IMR-90 (cell line): ENCODE measurements around the gene RGPD3. TPM values are rescaled to one million over a fixed set of nuclear protein-coding genes. Genes with fewer than 3 reads are reported as not detected.
"Not testable (repeated sequence)": the region's sequence is repeated elsewhere in the genome, so short reads cannot be mapped to it uniquely, and the experiment has no call there.

Source experiments
- ATAC-seq: fragments of 200-7000 bp; cut with Tn5 transposase; 2 replicates; pipeline ENCODE4 v1.9.1; 2020; ENCODE audit warnings: low read depth, mild to moderate bottlenecking, moderate library complexity
- BruUV-seq: library from RNA; stranded (reverse); fragments of 400-500 nt; replicated peaks from 2 replicates; lab custom pipeline; 2021; lab: Mats Ljungman, UMichigan
- CTCF ChIA-PET: fragments of 300-600 bp; formaldehyde crosslinking; extraction: SDS; loops from one replicate; lab custom pipeline; 2021; ENCODE audit warnings: antibody characterized with exemption; lab: Yijun Ruan, JAX
- POLR2A ChIA-PET: fragments of 300-600 bp; sonication (Branson Sonifier 250); formaldehyde crosslinking; loops from one replicate; lab custom pipeline; 2022; ENCODE audit warnings: antibody characterized with exemption; ENCODE audit not compliant: unreplicated experiment; lab: Charles Lee
- DNase-seq: peaks from one replicate; pipeline ENCODE4 v3.0.0; 2013
- H2AFZ ChIP-seq: replicated peaks from 2 replicates; pipeline ENCODE3; 2013; ENCODE audit warnings: low read length, mild to moderate bottlenecking; ENCODE audit not compliant: poor library complexity
- H2AK5ac ChIP-seq: 2 replicates; pipeline ENCODE4 v1.6.1; 2013; ENCODE audit warnings: low read depth, low read length, inconsistent platforms
- H2AK9ac ChIP-seq: replicated peaks from 2 replicates; pipeline ENCODE3; 2013; ENCODE audit warnings: mild to moderate bottlenecking, low read depth, low read length, moderate library complexity; ENCODE audit not compliant: poor library complexity
- H2BK120ac ChIP-seq: 2 replicates; pipeline ENCODE4 v1.6.1; 2013; ENCODE audit warnings: low read depth, low read length, inconsistent platforms
- H2BK15ac ChIP-seq: 3 replicates; pipeline ENCODE4 v1.6.1; 2013; ENCODE audit warnings: low read depth, low read length, inconsistent platforms
- H2BK20ac ChIP-seq: 2 replicates; pipeline ENCODE4 v1.6.1; 2013; ENCODE audit warnings: low read depth, mild to moderate bottlenecking, inconsistent platforms, low read length, moderate library complexity
- H2BK5ac ChIP-seq: 2 replicates; pipeline ENCODE4 v1.6.1; 2013; ENCODE audit warnings: mild to moderate bottlenecking, low read depth, low read length, inconsistent platforms; ENCODE audit not compliant: poor library complexity, severe bottlenecking
- H3K14ac ChIP-seq: replicated peaks from 2 replicates; pipeline ENCODE4 v1.6.1; 2013; ENCODE audit warnings: low read depth, low read length, inconsistent platforms
- H3K18ac ChIP-seq: 2 replicates; pipeline ENCODE4 v1.6.1; 2013; ENCODE audit warnings: low read depth, low read length, control low read depth
- H3K23ac ChIP-seq: 2 replicates; pipeline ENCODE4 v1.6.1; 2013; ENCODE audit warnings: low read depth, low read length, inconsistent platforms
- H3K27ac ChIP-seq: 2 replicates; pipeline ENCODE4 v1.5.1; 2013; ENCODE audit warnings: mild to moderate bottlenecking, control low read depth, low read length; ENCODE audit not compliant: insufficient read depth
- H3K27me3 ChIP-seq: 2 replicates; pipeline ENCODE4 v1.6.1; 2013; ENCODE audit warnings: low read length; ENCODE audit not compliant: control insufficient read depth, insufficient read depth
- H3K36me3 ChIP-seq: 2 replicates; pipeline ENCODE4 v1.6.1; 2013; ENCODE audit warnings: low read length, mixed read lengths; ENCODE audit not compliant: control insufficient read depth, insufficient read depth
- H3K4ac ChIP-seq: 2 replicates; pipeline ENCODE4 v1.6.1; 2013; ENCODE audit warnings: low read depth, low read length, inconsistent platforms
- H3K4me1 ChIP-seq: 2 replicates; pipeline ENCODE4 v1.6.1; 2013; ENCODE audit warnings: low read length, mixed read lengths; ENCODE audit not compliant: control insufficient read depth, insufficient read depth
- H3K4me2 ChIP-seq: 2 replicates; pipeline ENCODE4 v1.6.1; 2013; ENCODE audit warnings: low read depth, mild to moderate bottlenecking, control low read depth, low read length, moderate library complexity
- H3K4me3 ChIP-seq: 2 replicates; pipeline ENCODE4 v1.5.1; 2013; ENCODE audit warnings: low read depth, mild to moderate bottlenecking, control low read depth, low read length, moderate library complexity; ENCODE audit not compliant: insufficient read depth
- H3K56ac ChIP-seq: 2 replicates; pipeline ENCODE4 v1.6.1; 2013; ENCODE audit warnings: low read length, inconsistent platforms; ENCODE audit not compliant: insufficient read depth; ENCODE audit errors: extremely low read depth
- H3K79me1 ChIP-seq, 2 experiments: 2 replicates each; pipeline ENCODE4 v1.6.1; 2013; ENCODE audit warnings: low read length in 2 of 2, inconsistent platforms in 1 of 2, low read depth in 1 of 2
- H3K9ac ChIP-seq: 2 replicates; pipeline ENCODE4 v1.6.1; 2013; ENCODE audit warnings: low read depth, low read length, control low read depth
- H3K9me1 ChIP-seq: 2 replicates; pipeline ENCODE4 v1.6.1; 2013; ENCODE audit warnings: low read length, inconsistent platforms; ENCODE audit not compliant: insufficient read depth
- H3K9me3 ChIP-seq: 2 replicates; pipeline ENCODE4 v1.6.1; 2013; ENCODE audit warnings: low read length; ENCODE audit not compliant: control insufficient read depth, insufficient read depth
- H4K20me1 ChIP-seq: 2 replicates; pipeline ENCODE4 v1.6.1; 2013; ENCODE audit warnings: low read length, inconsistent platforms; ENCODE audit not compliant: insufficient read depth
- H4K5ac ChIP-seq: 2 replicates; pipeline ENCODE4 v1.6.1; 2013; ENCODE audit warnings: mild to moderate bottlenecking, low read depth, low read length, control low read depth
- H4K8ac ChIP-seq, 2 experiments: 2 replicates each; pipeline ENCODE4 v1.6.1; 2013; ENCODE audit warnings: low read depth in 2 of 2, low read length in 2 of 2, control low read depth in 1 of 2, inconsistent platforms in 1 of 2
- H4K91ac ChIP-seq: 2 replicates; pipeline ENCODE4 v1.6.1; 2013; ENCODE audit warnings: low read depth, low read length, inconsistent platforms; ENCODE audit not compliant: insufficient read depth
- WGBS, 2 experiments: methylation state at CpG; one replicate each; pipeline versions ENCODE4 v1.1.5 to v1.1.7; 2013; ENCODE audit warnings: missing lambda C conversion rate in 2 of 2; ENCODE audit not compliant: insufficient read length in 1 of 2; ENCODE audit errors: extremely low coverage in 2 of 2; 5-methylcytosine and 5-hydroxymethylcytosine counted together
- dilution Hi-C: fragments of 300-500 bp; cut with HindIII; formaldehyde crosslinking; loops from one replicate; pipeline ENCODE4 v1.14.3; 2018; ENCODE audit warnings: low sequenced_read_pairs; ENCODE audit not compliant: unreplicated experiment
- in situ Hi-C: fragments of 300-500 bp; cut with MboI; formaldehyde crosslinking; loops from 3 replicates; pipeline ENCODE4 v1.14.3; 2019; ENCODE audit warnings: low sequenced_read_pairs, inconsistent platforms, mixed read lengths
- intact Hi-C: fragments of 100-400 bp; cut with micrococcal nuclease; formaldehyde crosslinking; loops from 2 replicates; pipeline ENCODE4 v1.10.0; 2022
- polyA plus RNA-seq, 3 experiments: library from polyadenylated mRNA; depleted of rRNA; stranded (reverse); fragments of >200 nt; gene quantifications; 2 replicates each; pipeline ENCODE4 v1.2.3, GENCODE V29; 2012; ENCODE audit warnings: low replicate concordance in 1 of 3
- total RNA-seq: library from RNA; depleted of rRNA; stranded (reverse); fragments of >200 nt; gene quantifications from 2 replicates; pipeline ENCODE4 v1.2.3, GENCODE V29; 2012

RGPD3 gene
- total and polyA plus RNA-seq, 2 of the 4 experiments (the other 2 are of a cell fraction), result 0.07 to 0.18 TPM

DNA sequence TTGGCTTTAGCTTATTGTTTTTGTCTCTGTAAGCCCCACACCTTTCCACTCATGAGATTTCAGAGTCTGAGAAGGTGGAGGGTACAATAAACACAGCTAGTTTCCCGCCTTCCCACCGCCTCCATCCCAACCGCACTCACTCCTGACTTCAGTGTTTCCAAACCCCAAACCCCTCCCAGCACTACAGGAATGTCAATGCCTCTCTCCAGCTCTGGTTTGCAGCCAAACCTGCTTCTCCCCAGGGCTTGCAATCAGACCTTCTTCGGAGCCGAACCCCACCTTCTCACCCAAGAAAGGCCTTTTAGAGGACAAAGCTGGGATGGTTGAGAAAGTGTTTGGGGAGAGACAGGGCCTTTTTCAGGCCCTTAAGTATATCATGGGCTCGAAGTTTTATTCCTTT lies 24.7 kb upstream of the RGPD3 start:
- intact Hi-C loops, H3K9ac ChIP-seq, H3K79me1 ChIP-seq, POLR2A ChIA-PET, H3K27ac ChIP-seq, H3K56ac ChIP-seq, H4K91ac ChIP-seq, H3K18ac ChIP-seq, H2AK5ac ChIP-seq, H2BK20ac ChIP-seq, H2BK120ac ChIP-seq, H2AFZ ChIP-seq, H4K20me1 ChIP-seq, dilution Hi-C loops, H3K14ac ChIP-seq, H3K23ac ChIP-seq, H3K4me1 ChIP-seq, in situ Hi-C loops, H3K4me2 ChIP-seq, CTCF ChIA-PET, DNase-seq, H2AK9ac ChIP-seq, H3K36me3 ChIP-seq, H4K8ac ChIP-seq, H2BK5ac ChIP-seq, H3K9me1 ChIP-seq, H3K27me3 ChIP-seq, H3K4ac ChIP-seq, H2BK15ac ChIP-seq, H3K9me3 ChIP-seq, BruUV-seq, H4K5ac ChIP-seq, H3K4me3 ChIP-seq, ATAC-seq: not testable (repeated sequence)
- 10% methylated on average over 2 of the region's 6 CpGs; no CpG with 5 or more reads in 1 of the 2 experiments for WGBS, 2 experiments

DNA sequence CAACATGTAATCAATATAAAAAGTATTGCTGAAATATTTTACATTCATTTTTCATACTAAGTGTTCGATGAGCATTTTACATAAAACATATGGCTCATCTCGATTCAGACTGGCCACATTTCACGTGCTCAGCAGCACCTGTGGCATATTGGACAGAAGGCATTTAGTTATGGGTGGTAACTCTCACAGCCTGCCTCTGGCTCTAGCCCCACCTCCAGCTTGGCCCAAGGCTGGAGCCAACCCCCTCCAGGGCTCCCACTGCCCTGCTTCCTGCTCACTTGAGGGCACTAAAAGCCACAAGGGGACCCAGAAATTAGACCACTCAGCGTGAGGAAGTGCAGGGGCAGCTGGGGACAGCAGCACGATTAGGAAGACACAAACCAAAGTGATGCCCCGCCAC lies 24.2 kb upstream of the RGPD3 start:
- H3K4me1 ChIP-seq, H2BK5ac ChIP-seq, H3K23ac ChIP-seq, H3K9ac ChIP-seq, in situ Hi-C loops, H3K4ac ChIP-seq, H3K9me1 ChIP-seq, intact Hi-C loops, H3K36me3 ChIP-seq, dilution Hi-C loops, CTCF ChIA-PET, H4K20me1 ChIP-seq, H2BK120ac ChIP-seq, H3K27me3 ChIP-seq, H3K9me3 ChIP-seq, ATAC-seq, H2AFZ ChIP-seq, DNase-seq, H2BK15ac ChIP-seq, H3K27ac ChIP-seq, H3K4me3 ChIP-seq, H2AK9ac ChIP-seq, H3K18ac ChIP-seq, H4K91ac ChIP-seq, H4K8ac ChIP-seq, H3K79me1 ChIP-seq, H3K14ac ChIP-seq, H4K5ac ChIP-seq, POLR2A ChIA-PET, H3K4me2 ChIP-seq, H3K56ac ChIP-seq, H2AK5ac ChIP-seq, BruUV-seq, H2BK20ac ChIP-seq: not testable (repeated sequence)
- whole genome bisulfite sequencing, 2 experiments, result no CpG with 5 or more reads among the region's 6 CpGs
